Right lobe of liver (tissue), 6 donors: ENCODE measurements around the gene C9orf50. TPM values are rescaled to one million over a fixed set of nuclear protein-coding genes. Genes with fewer than 3 reads are reported as not detected.
A peak's percentile ranks its signal among the peaks of the same experiment; 100 is the strongest.

ENCODE experiments used
- ATAC-seq, 4 donors: fragments of 200-7000 bp; cut with Tn5 transposase; one replicate each; pipeline ENCODE4 v1.9.1; 2020; ENCODE audit warnings: mild to moderate bottlenecking in 4 of 4, moderate library complexity in 4 of 4
- DNase-seq, 3 donors: peaks; one replicate each; pipeline ENCODE4 v3.0.0-alpha.2; 2020
- H3K27ac ChIP-seq, 3 donors: fragments of 200-600 bp; one replicate each; pipeline ENCODE4 v1.8.0; 2022
- H3K27me3 ChIP-seq, 2 donors: fragments of 200-600 bp; one replicate each; pipeline ENCODE4 v1.8.0; 2022
- H3K36me3 ChIP-seq, 4 donors: fragments of 200-600 bp; sonication (generic) in 1 of 4; one replicate each; pipeline versions ENCODE4 v1.5.1 to v1.8.0; 2017 to 2022; ENCODE audit warnings: control low read depth in 1 of 4
- H3K4me1 ChIP-seq, 4 donors: fragments of 200-600 bp; sonication (generic) in 1 of 4; one replicate each; pipeline versions ENCODE4 v1.5.1 to v1.8.0; 2017 to 2022; ENCODE audit warnings: control low read depth in 1 of 4
- H3K4me3 ChIP-seq, 3 donors: fragments of 200-600 bp; one replicate each; pipeline ENCODE4 v1.8.0; 2022
- H3K9me3 ChIP-seq, 4 donors: fragments of 200-600 bp; sonication (generic) in 1 of 4; one replicate each; pipeline versions ENCODE4 v1.5.1 to v1.8.0; 2017 to 2022; ENCODE audit warnings: control low read depth in 1 of 4
- CTCF ChIP-seq, 4 donors: fragments of 200-600 bp in 3 of 4; fragments of 450-650 bp in 1 of 4; IDR thresholded peaks; one replicate each; pipeline versions ENCODE4 v1.5.1 to v1.8.0; 2016 to 2022; ENCODE audit warnings: antibody characterized with exemption in 4 of 4, mild to moderate bottlenecking in 2 of 4
- POLR2A ChIP-seq: fragments of 450-650 bp; IDR thresholded peaks from one replicate; pipeline ENCODE4 v1.6.1; 2017; ENCODE audit warnings: antibody characterized with exemption, mild to moderate bottlenecking
- WGBS: methylation state at CpG from one replicate; pipeline ENCODE4 v1.1.6; 2018; ENCODE audit warnings: low coverage, low lambda C conversion rate; ENCODE audit not compliant: insufficient coverage; ENCODE audit errors: missing lambda C conversion rate; 5-methylcytosine and 5-hydroxymethylcytosine counted together
- intact Hi-C, 2 donors: fragments of 100-400 bp; cut with DNase I; formaldehyde crosslinking; loops; one replicate each; pipeline versions ENCODE4 v1.11.2 to v1.14.1; 2022
- total RNA-seq, 6 experiments: library from RNA; depleted of rRNA in 2 of 6; stranded (reverse); fragments of >200 nt in 2 of 6; fragmentation: NEBNext Ultra II Directional in 3 of 6; extraction: Animal tissue kit (Norgen Biotek cat#: 25700) in 3 of 6; gene quantifications; one replicate each; pipeline versions ENCODE4 v1.1.0 to v1.2.4, GENCODE V29; 2016 to 2023
- donor health status: DM: no; HTN: yes; CAD: no.
- donor health status: DM: no; HTN: no; CAD: no.
- donor health status: DM: no; HTN: no; CAD: no.
- donor health status: DM: no; HTN: yes; CAD: no.
- donor health status: DM: no; HTN: yes; CAD: no.

C9orf50 gene
- total RNA-seq, 6 experiments from 2014 or later = not detected

- DNase-seq (no peak), ATAC-seq (no peak)
- intact Hi-C loops = no loop called here
- H3K27ac ChIP-seq = peak overlapping the region in 2 of 3 donors; percentile 7 to 95
- H3K4me3 ChIP-seq = peak overlapping the region; percentile 80 to 99 (median 87)
- no peaks in the 10 kb centered on the region for H3K27me3 ChIP-seq
- TF ChIP-seq CTCF (IDR thresholded peaks at IDR 0.05) (no peak), POLR2A (no peak)
- H3K36me3 ChIP-seq = peaks cover 0 to 5% (median 2%) of the 10 kb centered on the region in 4 donors
- 25% methylated on average over 9 of the region's 12 CpGs for WGBS
- H3K4me1 ChIP-seq = peaks cover 0 to 32% (median 9%) of the 10 kb centered on the region in 4 donors
- no peaks in the 10 kb centered on the region for H3K9me3 ChIP-seq
Observed at GRCh38 chr9:129627556-129628440, 6.9 kb upstream of the C9orf50 start.

GRCh38 chr9:129626625-129627284 lies 5.9 kb upstream of the C9orf50 start:
- WGBS = 10% methylated on average over 9 of the region's 20 CpGs
- ATAC-seq (peak; percentile 47 to 74 (median 69)), DNase-seq (peak; percentile 56 to 74 (median 72))
- H3K27me3 ChIP-seq = no peaks in the 10 kb centered on the region
- H3K36me3 ChIP-seq = no peaks in the 10 kb centered on the region
- H3K4me3 ChIP-seq = peak overlapping the region; percentile 80 to 99 (median 87)
- TF ChIP-seq CTCF (IDR thresholded peaks at IDR 0.05) (no peak), POLR2A (no peak)
- peak overlapping the region; percentile 90 to 98 (median 95) for H3K27ac ChIP-seq
- intact Hi-C loops = no loop called here
- H3K4me1 ChIP-seq = peaks cover 0 to 32% (median 9%) of the 10 kb centered on the region in 4 donors
- no peaks in the 10 kb centered on the region for H3K9me3 ChIP-seq

- DNase-seq (peak; percentile 91 to 93 (median 91)), ATAC-seq (peak; percentile 85 to 94 (median 90))
- no peaks in the 10 kb centered on the region for H3K9me3 ChIP-seq
- H3K4me1 ChIP-seq = peaks cover 0 to 32% (median 9%) of the 10 kb centered on the region in 4 donors
- intact Hi-C loops = no loop called here
- TF ChIP-seq CTCF (IDR thresholded peaks at IDR 0.05) = peak in 1 of 4 donors; percentile 2
- TF ChIP-seq POLR2A = peak; percentile 98
- peak within 1 kb of the TSS; percentile 80 to 99 (median 87) for H3K4me3 ChIP-seq
- WGBS = 5% methylated on average over 14 of the region's 55 CpGs
- peak within 1 kb of the TSS; percentile 90 to 98 (median 95) for H3K27ac ChIP-seq
- no peaks in the 10 kb centered on the region for H3K27me3 ChIP-seq
- H3K36me3 ChIP-seq = no peaks in the 10 kb centered on the region
Observed at GRCh38 chr9:129626079-129626624, 5.3 kb upstream of the C9orf50 start, which contains the start of gene NTMT1. NTMT1 (plus strand) TSS chr9:129626163; CDS start chr9:129632704, 6,541 bp downstream.

GRCh38 chr9:129624947-129625346 lies 4.0 kb upstream of the C9orf50 start:
- peak in 1 of 4 donors; percentile 1 for ATAC-seq
- intact Hi-C loops = no loop called here

More at GRCh38 chr9:129624947-129625346, 4.0 kb upstream of the C9orf50 start:
- Histone ChIP-seq H3K4me1 (peaks cover 0 to 33% (median 9%) of the 10 kb centered on the region in 4 donors), H3K4me3 (no peak overlapping the region), H3K27ac (no peak overlapping the region), H3K9me3 (no peaks in the 10 kb centered on the region), H3K36me3 (no peaks in the 10 kb centered on the region), H3K27me3 (no peaks in the 10 kb centered on the region)
- TF ChIP-seq POLR2A (no peak), CTCF (IDR thresholded peaks at IDR 0.05) (no peak)
- DNase-seq = no peak
- WGBS = 26% methylated on average over 9 of the region's 9 CpGs
